ENCODE results near the gene SPRYD3. TPM values are rescaled to one million over a fixed set of nuclear protein-coding genes. Genes with fewer than 3 reads are reported as not detected.

Gene SPRYD3
- total and polyA plus RNA-seq, 10 donors, result 10.8 to 44.5 (median 34.4) TPM

DNA sequence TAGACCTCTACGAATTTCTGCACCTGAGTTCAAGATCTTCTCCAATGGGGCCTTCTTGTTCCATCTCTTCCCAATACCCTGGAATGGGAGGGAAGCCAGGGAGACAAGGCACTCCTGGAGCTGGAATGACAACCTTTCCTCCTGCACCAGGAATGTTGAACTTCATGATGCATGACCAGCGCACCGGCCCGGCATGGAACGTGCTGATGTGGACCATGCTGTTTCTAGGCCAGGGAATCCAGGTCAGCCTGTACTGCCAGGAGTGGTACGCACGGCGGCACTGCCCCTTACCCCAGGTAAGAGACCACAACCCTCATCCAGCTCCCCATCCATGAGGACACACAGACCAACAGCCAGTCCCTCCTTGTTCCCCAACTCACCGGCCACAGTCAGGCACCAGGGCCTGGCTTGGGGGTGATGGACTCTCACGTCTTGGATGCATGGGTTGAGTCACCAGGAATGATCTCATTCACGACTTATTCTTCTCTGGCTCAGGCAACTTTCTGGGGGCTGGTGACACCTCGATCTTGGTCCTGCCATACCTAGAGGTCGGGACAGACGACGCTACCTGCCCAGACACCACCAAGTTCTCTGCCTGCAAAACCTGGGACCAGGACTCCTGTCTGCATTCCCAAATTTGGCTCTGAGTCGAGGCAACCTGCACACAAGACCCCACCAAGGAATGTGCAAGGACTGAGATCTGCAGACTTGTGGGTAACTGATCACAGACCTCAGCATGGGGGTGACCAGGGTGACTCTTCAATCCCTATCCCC is 44.6 kb upstream of the SPRYD3 start:
- H3K9me3 ChIP-seq, result no peaks in the 10 kb centered on the region
- peaks cover 0 to 8% (median 1%) of the 10 kb centered on the region in 6 donors for H3K4me1 ChIP-seq
- TF ChIP-seq, protein P1, sequence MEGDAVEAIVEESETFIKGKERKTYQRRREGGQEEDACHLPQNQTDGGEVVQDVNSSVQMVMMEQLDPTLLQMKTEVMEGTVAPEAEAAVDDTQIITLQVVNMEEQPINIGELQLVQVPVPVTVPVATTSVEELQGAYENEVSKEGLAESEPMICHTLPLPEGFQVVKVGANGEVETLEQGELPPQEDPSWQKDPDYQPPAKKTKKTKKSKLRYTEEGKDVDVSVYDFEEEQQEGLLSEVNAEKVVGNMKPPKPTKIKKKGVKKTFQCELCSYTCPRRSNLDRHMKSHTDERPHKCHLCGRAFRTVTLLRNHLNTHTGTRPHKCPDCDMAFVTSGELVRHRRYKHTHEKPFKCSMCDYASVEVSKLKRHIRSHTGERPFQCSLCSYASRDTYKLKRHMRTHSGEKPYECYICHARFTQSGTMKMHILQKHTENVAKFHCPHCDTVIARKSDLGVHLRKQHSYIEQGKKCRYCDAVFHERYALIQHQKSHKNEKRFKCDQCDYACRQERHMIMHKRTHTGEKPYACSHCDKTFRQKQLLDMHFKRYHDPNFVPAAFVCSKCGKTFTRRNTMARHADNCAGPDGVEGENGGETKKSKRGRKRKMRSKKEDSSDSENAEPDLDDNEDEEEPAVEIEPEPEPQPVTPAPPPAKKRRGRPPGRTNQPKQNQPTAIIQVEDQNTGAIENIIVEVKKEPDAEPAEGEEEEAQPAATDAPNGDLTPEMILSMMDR (IDR thresholded peaks at IDR 0.05 in 8 of 11, conservative IDR thresholded peaks at IDR 0.05 in 3 of 11), result no peak
- TF ChIP-seq POLR2A (IDR thresholded peaks at IDR 0.05), result no peak
- no peak for TF ChIP-seq POLR2AphosphoS5 (IDR thresholded peaks at IDR 0.05)
- 90 to 93% (median 92%) methylated on average over 15 to 16 of the region's 16 CpGs for WGBS, 5 donors
- peaks cover 0 to 19% (median 0%) of the 10 kb centered on the region in 6 donors for H3K36me3 ChIP-seq
- no peak for DNase-seq
- intact Hi-C loops (cut with DNase I; ENCODE audit: low total_unique reads), result no loop called here
- H3K27ac ChIP-seq, result peak overlapping the region in 3 of 8 donors; percentile 25 to 53 (median 28)
- no peaks in the 10 kb centered on the region for H3K27me3 ChIP-seq (replicated peaks in 1 of 7)
- H3K4me3 ChIP-seq, result peak overlapping the region in 2 of 8 donors; percentile 48 to 61

DNA sequence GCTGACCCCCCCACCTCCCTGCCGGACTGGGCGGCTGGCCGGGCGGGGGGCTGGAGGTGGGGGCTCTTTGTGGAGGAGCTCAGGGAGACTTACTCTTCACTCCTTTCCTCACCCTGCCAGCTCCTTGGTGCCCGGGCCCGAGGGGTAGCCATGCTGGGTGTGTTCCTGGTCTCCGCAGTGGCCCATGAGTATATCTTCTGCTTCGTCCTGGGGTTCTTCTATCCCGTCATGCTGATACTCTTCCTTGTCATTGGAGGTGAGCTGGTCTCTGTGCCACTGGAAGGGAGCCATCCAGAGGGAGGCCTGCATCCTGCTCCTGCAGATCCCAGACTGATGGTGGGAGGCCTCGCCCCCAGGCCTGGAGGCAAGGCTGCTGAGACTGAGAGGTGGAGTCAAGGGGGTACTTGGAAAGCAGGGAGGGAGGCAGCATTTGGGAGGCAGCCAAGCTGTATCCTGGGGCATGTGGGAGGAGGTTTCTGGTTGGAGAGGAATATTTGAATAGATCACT is 43.8 kb upstream of the SPRYD3 start:
- DNase-seq, result no peak
- peak overlapping the region in 5 of 8 donors; percentile 62 to 74 (median 69) for H3K27ac ChIP-seq
- H3K4me3 ChIP-seq, result peak overlapping the region in 7 of 8 donors; percentile 12 to 61 (median 33)
- WGBS, 5 donors, result 83 to 87% (median 83%) methylated on average over 6 to 10 of the region's 10 CpGs
- TF ChIP-seq, protein P1 (IDR thresholded peaks at IDR 0.05 in 8 of 11, conservative IDR thresholded peaks at IDR 0.05 in 3 of 11), result no peak
- TF ChIP-seq POLR2A (IDR thresholded peaks at IDR 0.05) (peak in 1 of 3 donors; percentile 42), POLR2AphosphoS5 (IDR thresholded peaks at IDR 0.05) (peak; percentile 73 to 92 (median 73))
- no peaks in the 10 kb centered on the region for H3K9me3 ChIP-seq
- H3K4me1 ChIP-seq, result peaks cover 0 to 8% (median 0%) of the 10 kb centered on the region in 6 donors
- intact Hi-C loops (cut with DNase I; ENCODE audit: low total_unique reads), result no loop called here
- H3K36me3 ChIP-seq, result peaks cover 0 to 20% (median 0%) of the 10 kb centered on the region in 6 donors
- H3K27me3 ChIP-seq (replicated peaks in 1 of 7), result no peaks in the 10 kb centered on the region

DNA sequence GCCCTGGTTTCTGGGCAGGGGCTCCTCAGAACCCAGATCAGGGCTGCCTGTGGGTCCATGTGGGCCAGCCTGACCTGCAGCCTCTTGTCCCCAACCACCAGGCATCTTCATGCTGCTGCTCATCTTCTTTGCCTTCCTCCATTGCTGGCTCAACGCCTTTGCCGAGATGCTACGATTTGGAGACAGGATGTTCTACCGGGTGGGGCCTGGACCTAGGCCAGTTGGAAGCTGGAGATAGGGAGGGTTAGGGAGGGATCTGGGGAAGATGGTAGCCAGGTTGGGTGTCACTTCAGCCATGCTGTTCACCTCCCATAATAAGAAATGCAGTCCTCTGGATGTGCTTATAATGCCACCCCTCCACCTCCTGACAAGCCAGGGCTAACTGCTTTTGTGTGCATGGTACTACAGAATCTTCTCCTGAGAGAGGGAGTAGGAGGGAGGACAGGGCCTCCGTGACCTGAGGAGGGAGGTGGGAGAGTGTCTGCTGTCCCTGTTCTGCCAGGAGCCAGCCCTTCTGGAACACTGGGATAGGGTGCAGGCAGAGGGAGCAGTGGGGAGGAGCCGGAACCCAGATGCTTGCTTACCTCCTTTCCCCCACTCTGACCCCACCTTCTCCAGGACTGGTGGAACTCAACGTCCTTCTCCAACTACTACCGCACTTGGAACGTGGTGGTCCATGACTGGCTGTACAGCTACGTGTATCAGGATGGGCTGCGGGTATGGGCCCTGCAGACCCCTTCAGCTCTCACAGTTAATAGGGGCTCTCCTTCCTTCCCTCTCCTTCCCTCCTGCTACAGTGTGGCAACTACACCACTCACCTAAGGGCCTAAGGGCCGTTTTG is 41.7 kb upstream of the SPRYD3 start:
- DNase-seq, result no peak
- H3K36me3 ChIP-seq, result peaks cover 0 to 28% (median 0%) of the 10 kb centered on the region in 6 donors
- WGBS, 5 donors, result 78 to 94% (median 85%) methylated on average over 12 of the region's 12 CpGs

DNA sequence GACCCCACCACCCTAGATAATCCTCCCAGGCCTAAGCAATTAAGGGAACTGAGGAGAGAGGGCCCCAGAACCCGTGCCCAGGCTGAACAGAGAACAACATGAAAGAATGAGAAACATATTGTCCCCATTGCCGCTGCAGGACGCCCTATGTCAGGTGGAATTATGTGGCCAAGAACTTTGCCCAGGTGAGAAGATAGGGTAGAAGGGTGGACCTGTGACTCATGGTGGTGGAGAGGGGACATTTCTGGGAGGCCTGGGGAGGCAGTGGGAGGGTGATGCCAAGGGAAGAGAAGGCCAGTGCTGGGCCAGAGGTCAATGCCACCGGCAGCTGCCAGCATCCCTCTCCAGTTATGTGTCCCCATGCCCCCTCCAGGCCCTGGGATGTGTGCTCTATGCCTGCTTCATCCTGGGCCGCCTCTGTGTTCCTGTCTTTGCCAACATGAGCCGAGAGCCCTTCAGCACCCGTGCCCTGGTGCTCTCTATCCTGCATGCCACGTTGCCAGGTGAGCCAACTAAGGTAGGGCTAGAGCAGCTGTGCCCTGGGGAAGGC is 39.6 kb upstream of the SPRYD3 start:
- intact Hi-C loops (cut with DNase I; ENCODE audit: low total_unique reads), result no loop called here
- Histone ChIP-seq H3K27me3 (replicated peaks in 1 of 7) (no peaks in the 10 kb centered on the region), H3K36me3 (peaks cover 0 to 29% (median 0%) of the 10 kb centered on the region in 6 donors), H3K9me3 (no peaks in the 10 kb centered on the region), H3K4me3 (no peak overlapping the region), H3K4me1 (peaks cover 0 to 8% (median 0%) of the 10 kb centered on the region in 6 donors), H3K27ac (no peak overlapping the region)
- no peak for DNase-seq
- 86 to 91% (median 89%) methylated on average over 7 to 8 of the region's 8 CpGs for WGBS, 5 donors
- TF ChIP-seq POLR2A (IDR thresholded peaks at IDR 0.05) (no peak), POLR2AphosphoS5 (IDR thresholded peaks at IDR 0.05) (no peak)
- TF ChIP-seq, protein P1 (IDR thresholded peaks at IDR 0.05 in 8 of 11, conservative IDR thresholded peaks at IDR 0.05 in 3 of 11), result no peak

More for the DNA sequence above, 41.7 kb upstream of the SPRYD3 start:
- TF ChIP-seq POLR2AphosphoS5 (IDR thresholded peaks at IDR 0.05) (peak in 1 of 3 donors; percentile 21), POLR2A (IDR thresholded peaks at IDR 0.05) (no peak)
- Histone ChIP-seq H3K4me1 (peaks cover 0 to 8% (median 0%) of the 10 kb centered on the region in 6 donors), H3K27ac (peak overlapping the region in 3 of 8 donors; percentile 14 to 40 (median 28)), H3K4me3 (peak overlapping the region in 5 of 8 donors; percentile 1 to 43 (median 23)), H3K9me3 (no peaks in the 10 kb centered on the region), H3K27me3 (replicated peaks in 1 of 7) (no peaks in the 10 kb centered on the region)
- intact Hi-C loops (cut with DNase I; ENCODE audit: low total_unique reads), result no loop called here
